ENCODE measurements around the gene MIOX. TPM values are rescaled to one million over a fixed set of nuclear protein-coding genes. Genes with fewer than 3 reads are reported as not detected.

MIOX gene
- total and polyA plus RNA-seq, 2 of the 13 experiments (the other 11 are each of a cell fraction or from before 2014, with no cell fraction given), result 1.5 to 2.9 TPM

DNA sequence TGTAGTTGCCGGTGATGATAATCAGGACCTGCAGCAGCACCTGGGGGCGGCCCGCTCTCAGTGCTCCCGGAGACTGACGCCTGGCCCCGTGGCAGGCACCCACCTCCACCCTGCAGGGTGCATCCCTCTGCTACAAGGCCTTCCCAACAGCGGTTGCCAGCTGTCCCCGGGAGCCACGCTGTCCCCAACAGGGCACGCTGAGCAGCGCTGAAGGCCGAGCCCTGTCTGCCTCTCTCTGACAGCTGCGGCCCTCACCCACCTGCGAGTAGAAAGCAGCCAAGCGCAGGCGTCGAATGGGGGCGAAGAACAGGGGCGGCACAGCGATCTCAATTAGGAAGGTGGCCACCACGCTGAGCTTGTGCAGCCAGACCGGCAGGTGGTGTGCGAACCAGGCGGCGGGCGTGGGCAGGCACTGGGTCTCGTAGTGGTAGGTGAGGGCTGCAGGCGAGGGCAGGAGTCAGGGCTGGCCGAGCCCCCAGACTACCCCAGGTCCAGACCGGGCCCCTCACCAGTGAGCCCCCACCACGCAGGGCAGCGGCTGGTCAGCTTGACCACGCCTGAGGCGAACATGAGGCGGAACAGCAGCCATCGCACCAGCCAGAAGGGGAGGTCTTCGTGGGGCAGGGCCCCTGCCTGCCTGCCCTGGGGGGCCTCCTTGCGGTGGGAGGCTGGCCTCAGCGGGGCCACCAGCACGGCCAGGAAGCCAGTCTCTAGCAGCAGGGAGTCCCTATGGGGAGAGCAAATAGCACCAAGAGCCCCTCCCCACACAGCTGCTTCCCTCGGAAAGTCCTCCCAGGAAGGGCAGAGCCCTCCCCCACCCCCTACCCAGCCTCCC is 19.3 kb downstream of the MIOX start:
- in situ Hi-C loops (cut with HindIII; ENCODE audit: extremely low pct_ligation_motif_present, low pct_unique_long_range_greater_than_20kb), result no loop called here
- CTCF ChIA-PET (ENCODE audit: low intra/inter-chr PET ratio, low total read pairs), result no interaction called here
- peak; percentile 29 for TF ChIP-seq AGO2 (optimal IDR thresholded peaks at IDR 0.05; ENCODE audit: low read depth, low read length)
- no peak for TF ChIP-seq ZSCAN25 (CRISPR knock-in tag; IDR thresholded peaks at IDR 0.05)
- peak; percentile 20; the same call in 1 of the 2 replicates for TF ChIP-seq RBFOX2 (IDR thresholded peaks at IDR 0.05; ENCODE audit: low read depth, low read length)
- Histone ChIP-seq H3K27ac (ENCODE audit: extremely low read length, insufficient read depth, low read length) (no peak overlapping the region), H3K4me3 (replicated peaks in 1 of 3; ENCODE audit: insufficient read depth in 1 of 3, low read depth in 2 of 3, low read length in 3 of 3) (peak overlapping the region; percentile 90 to 99 (median 93); a peak in 5 of 6 replicates), H2AFZ (ENCODE audit: low read length) (no peak overlapping the region), H3K36me3 (replicated peaks in 1 of 2; ENCODE audit: control insufficient read depth in 1 of 2, insufficient read depth in 2 of 2, low read length in 2 of 2) (peaks cover 2 to 10% of the 10 kb centered on the region in 2 experiments; a peak in 1 of 5 replicates), H3K4me2 (ENCODE audit: low read depth, low read length) (peak overlapping the region; percentile 86), H3K79me2 (ENCODE audit: insufficient read depth, low read length) (peaks cover 31% of the 10 kb centered on the region), H3K4me1 (ENCODE audit: insufficient read depth, low read length) (peaks cover 19% of the 10 kb centered on the region), H3K9ac (ENCODE audit: insufficient read depth, low read depth, low read length) (peak overlapping the region; percentile 90), H3K27me3 (ENCODE audit: control insufficient read depth in 1 of 2, insufficient read depth in 2 of 2, low read length in 2 of 2) (no peaks in the 10 kb centered on the region; a peak in 1 of 5 replicates), H3K9me3 (ENCODE audit: low read length) (no peaks in the 10 kb centered on the region), H4K20me1 (ENCODE audit: insufficient read depth, low read length) (no peaks in the 10 kb centered on the region)
- DNase-seq (ENCODE audit: low spot score) (no peak), ATAC-seq (no peak), FAIRE-seq (no peak)
- POLR2A ChIA-PET, result interaction anchor here (3.9 kb wide), 1 partner anchor 20 kb away, joined by 97 read pairs; the partner anchor contains the start of gene SCO2
- BruUV-seq (replicated peaks), result no TSS peak
- WGBS (ENCODE audit: low lambda C conversion rate), result 95% methylated on average over 21 of the region's 41 CpGs
- intact Hi-C loops (cut with micrococcal nuclease; ENCODE audit: unreplicated experiment), result no loop called here

DNA sequence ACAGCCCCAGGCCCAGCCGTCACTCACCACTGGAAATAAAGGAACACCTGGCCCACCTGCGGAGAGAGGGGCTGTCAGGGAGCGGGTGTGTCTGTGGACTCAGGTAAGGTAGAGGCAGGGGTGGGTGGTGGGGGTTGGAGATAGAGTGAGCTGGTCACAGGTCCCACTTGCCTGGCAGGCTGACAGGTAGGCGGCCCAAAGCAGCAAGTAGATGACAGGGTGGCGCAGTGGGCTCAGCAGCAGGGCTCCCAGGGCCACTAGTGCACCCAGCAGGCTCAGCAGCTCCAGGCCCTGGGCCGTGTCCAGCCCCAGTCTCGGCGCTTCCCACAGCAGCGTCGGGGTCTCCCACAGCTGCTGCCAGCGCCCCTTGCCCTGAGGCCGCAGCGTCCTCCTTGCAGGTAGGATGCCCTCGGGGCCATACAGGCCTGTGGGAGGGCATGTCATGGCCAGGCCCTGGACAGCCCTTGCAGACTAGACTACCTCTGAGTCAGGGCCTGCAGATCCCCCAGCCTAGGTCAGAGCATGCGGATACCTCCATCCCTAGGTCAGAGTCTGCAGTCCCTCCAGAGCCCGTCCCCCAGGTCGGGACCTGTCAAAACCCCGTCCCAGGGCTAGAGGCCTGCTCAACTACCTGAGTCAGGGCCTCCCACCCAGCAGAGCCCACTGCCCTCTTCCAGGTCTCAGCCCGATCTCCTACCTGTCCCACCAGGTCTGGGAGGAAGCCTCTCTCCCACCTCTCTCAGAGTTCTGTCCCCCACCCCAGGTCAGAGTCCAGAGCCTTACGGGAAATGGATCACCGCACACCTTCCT is 20.2 kb downstream of the MIOX start:
- H3K4me2 ChIP-seq (ENCODE audit: low read depth, low read length), result peak overlapping the region; percentile 86
- intact Hi-C loops (cut with micrococcal nuclease; ENCODE audit: unreplicated experiment), result no loop called here
- TSS peak; percentile 76 for BruUV-seq (replicated peaks)
- H3K4me1 ChIP-seq (ENCODE audit: insufficient read depth, low read length), result peaks cover 19% of the 10 kb centered on the region
- CTCF ChIA-PET (ENCODE audit: low intra/inter-chr PET ratio, low total read pairs), result no interaction called here
- H3K9ac ChIP-seq (ENCODE audit: insufficient read depth, low read depth, low read length), result peak overlapping the region; percentile 90
- H3K79me2 ChIP-seq (ENCODE audit: insufficient read depth, low read length), result peaks cover 31% of the 10 kb centered on the region
- ATAC-seq, result peak; percentile 66
- H3K27me3 ChIP-seq (ENCODE audit: control insufficient read depth in 1 of 2, insufficient read depth in 2 of 2, low read length in 2 of 2), result no peaks in the 10 kb centered on the region; a peak in 1 of 5 replicates
- no peak overlapping the region for H2AFZ ChIP-seq (ENCODE audit: low read length)
- H4K20me1 ChIP-seq (ENCODE audit: insufficient read depth, low read length), result no peaks in the 10 kb centered on the region
- no peaks in the 10 kb centered on the region for H3K9me3 ChIP-seq (ENCODE audit: low read length)
- peaks cover 2 to 10% of the 10 kb centered on the region in 2 experiments; a peak in 1 of 5 replicates for H3K36me3 ChIP-seq (replicated peaks in 1 of 2; ENCODE audit: control insufficient read depth in 1 of 2, insufficient read depth in 2 of 2, low read length in 2 of 2)
- DNase-seq (ENCODE audit: low spot score), result no peak
- peak overlapping the region; percentile 90 to 99 (median 93) for H3K4me3 ChIP-seq (replicated peaks in 1 of 3; ENCODE audit: insufficient read depth in 1 of 3, low read depth in 2 of 3, low read length in 3 of 3)
- POLR2A ChIA-PET, result interaction anchor here (1.3 to 3.9 kb wide), 5 partner anchors 9 to 263 kb away, joined by 4 to 97 read pairs (median 12); partner anchors contain the start of gene SCO2
- WGBS (ENCODE audit: low lambda C conversion rate), result 45% methylated on average over 6 of the region's 21 CpGs
- no peak for FAIRE-seq
- in situ Hi-C loops (cut with HindIII; ENCODE audit: extremely low pct_ligation_motif_present, low pct_unique_long_range_greater_than_20kb), result no loop called here
- peak overlapping the region; percentile 68 for H3K27ac ChIP-seq (ENCODE audit: extremely low read length, insufficient read depth, low read length)
- TF ChIP-seq, protein P1, sequence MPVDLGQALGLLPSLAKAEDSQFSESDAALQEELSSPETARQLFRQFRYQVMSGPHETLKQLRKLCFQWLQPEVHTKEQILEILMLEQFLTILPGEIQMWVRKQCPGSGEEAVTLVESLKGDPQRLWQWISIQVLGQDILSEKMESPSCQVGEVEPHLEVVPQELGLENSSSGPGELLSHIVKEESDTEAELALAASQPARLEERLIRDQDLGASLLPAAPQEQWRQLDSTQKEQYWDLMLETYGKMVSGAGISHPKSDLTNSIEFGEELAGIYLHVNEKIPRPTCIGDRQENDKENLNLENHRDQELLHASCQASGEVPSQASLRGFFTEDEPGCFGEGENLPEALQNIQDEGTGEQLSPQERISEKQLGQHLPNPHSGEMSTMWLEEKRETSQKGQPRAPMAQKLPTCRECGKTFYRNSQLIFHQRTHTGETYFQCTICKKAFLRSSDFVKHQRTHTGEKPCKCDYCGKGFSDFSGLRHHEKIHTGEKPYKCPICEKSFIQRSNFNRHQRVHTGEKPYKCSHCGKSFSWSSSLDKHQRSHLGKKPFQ (CRISPR knock-in tag; IDR thresholded peaks at IDR 0.05; ENCODE audit: insufficient replicate concordance), result peak; percentile 51
- no peak for TF ChIP-seq POLR2AphosphoS2 (IDR thresholded peaks at IDR 0.05; ENCODE audit: low read depth, low read length)
- TF ChIP-seq, protein P2, sequence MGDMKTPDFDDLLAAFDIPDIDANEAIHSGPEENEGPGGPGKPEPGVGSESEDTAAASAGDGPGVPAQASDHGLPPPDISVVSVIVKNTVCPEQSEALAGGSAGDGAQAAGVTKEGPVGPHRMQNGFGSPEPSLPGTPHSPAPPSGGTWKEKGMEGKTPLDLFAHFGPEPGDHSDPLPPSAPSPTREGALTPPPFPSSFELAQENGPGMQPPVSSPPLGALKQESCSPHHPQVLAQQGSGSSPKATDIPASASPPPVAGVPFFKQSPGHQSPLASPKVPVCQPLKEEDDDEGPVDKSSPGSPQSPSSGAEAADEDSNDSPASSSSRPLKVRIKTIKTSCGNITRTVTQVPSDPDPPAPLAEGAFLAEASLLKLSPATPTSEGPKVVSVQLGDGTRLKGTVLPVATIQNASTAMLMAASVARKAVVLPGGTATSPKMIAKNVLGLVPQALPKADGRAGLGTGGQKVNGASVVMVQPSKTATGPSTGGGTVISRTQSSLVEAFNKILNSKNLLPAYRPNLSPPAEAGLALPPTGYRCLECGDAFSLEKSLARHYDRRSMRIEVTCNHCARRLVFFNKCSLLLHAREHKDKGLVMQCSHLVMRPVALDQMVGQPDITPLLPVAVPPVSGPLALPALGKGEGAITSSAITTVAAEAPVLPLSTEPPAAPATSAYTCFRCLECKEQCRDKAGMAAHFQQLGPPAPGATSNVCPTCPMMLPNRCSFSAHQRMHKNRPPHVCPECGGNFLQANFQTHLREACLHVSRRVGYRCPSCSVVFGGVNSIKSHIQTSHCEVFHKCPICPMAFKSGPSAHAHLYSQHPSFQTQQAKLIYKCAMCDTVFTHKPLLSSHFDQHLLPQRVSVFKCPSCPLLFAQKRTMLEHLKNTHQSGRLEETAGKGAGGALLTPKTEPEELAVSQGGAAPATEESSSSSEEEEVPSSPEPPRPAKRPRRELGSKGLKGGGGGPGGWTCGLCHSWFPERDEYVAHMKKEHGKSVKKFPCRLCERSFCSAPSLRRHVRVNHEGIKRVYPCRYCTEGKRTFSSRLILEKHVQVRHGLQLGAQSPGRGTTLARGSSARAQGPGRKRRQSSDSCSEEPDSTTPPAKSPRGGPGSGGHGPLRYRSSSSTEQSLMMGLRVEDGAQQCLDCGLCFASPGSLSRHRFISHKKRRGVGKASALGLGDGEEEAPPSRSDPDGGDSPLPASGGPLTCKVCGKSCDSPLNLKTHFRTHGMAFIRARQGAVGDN (CRISPR knock-in tag; IDR thresholded peaks at IDR 0.05), result peak; percentile 51
- 0 out of 2 replicates have a peak, but pooled peaks have one; percentile 47 for TF ChIP-seq ZNF703 (CRISPR knock-in tag; IDR thresholded peaks at IDR 0.05; ENCODE audit: borderline replicate concordance)
